GM21360 (cell line): ENCODE results near the gene RRP1B.
"Not testable (repeated sequence)": the region's sequence is repeated elsewhere in the genome, so short reads cannot be mapped to it uniquely, and the experiment has no call there.

Experiments
- ATAC-seq: cut with Tn5 transposase; IDR thresholded peaks from one replicate; pipeline ENCODE4 v1.9.1; 2021; ENCODE audit warnings: mild to moderate bottlenecking, moderate library complexity; ENCODE audit not compliant: unreplicated experiment

The RRP1B gene

GRCh38 chr21:43639470-43640353 is 19.6 kb upstream of the RRP1B start:
- no peak for ATAC-seq

DNA sequence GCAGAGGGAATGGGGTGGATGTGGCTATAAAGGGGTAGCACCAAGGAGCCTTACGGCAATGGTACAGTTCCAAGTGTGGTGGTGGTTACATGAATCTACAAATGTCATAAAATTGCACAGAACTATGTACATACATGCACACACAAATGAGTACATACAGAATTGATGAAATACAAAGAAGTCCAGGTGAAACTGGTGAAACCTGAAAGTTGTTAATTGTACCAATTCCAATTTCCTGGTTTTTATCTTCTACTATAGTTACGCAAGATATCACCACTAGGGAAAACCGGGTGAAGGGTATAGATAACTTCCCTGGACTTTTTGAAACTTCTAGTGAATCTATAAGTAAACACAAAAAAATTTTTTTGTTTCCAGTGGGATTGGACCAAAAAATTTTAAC is 19.0 kb upstream of the RRP1B start:
- ATAC-seq, result no peak

- ATAC-seq, result no peak
Observed at GRCh38 chr21:43643193-43643592, 16.2 kb upstream of the RRP1B start.

GRCh38 chr21:43644071-43644470 is 15.3 kb upstream of the RRP1B start:
- ATAC-seq, result no peak

GRCh38 chr21:43644609-43645008 is 14.8 kb upstream of the RRP1B start:
- no peak for ATAC-seq

- no peak for ATAC-seq
Observed at GRCh38 chr21:43645136-43645891, 14.0 kb upstream of the RRP1B start.

DNA sequence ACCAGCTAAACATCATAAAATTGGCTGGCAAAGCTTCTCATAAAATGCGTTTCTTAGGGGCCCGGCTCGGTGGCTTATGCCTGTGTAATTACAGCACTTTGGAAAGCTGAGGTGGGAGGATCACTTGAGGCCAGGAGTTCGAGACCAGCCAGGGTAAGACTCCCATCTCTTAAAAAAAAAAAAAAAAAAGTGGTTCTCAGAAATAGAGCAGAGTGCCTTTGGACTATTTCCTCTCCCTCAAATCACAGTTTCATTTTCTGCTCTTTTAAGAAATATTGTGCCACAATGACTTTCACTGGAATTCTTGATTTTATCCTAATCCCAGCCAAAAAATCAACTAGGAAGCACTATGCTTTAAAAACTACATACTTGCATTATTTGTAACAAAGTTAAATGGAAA is 13.4 kb upstream of the RRP1B start:
- ATAC-seq, result no peak

DNA sequence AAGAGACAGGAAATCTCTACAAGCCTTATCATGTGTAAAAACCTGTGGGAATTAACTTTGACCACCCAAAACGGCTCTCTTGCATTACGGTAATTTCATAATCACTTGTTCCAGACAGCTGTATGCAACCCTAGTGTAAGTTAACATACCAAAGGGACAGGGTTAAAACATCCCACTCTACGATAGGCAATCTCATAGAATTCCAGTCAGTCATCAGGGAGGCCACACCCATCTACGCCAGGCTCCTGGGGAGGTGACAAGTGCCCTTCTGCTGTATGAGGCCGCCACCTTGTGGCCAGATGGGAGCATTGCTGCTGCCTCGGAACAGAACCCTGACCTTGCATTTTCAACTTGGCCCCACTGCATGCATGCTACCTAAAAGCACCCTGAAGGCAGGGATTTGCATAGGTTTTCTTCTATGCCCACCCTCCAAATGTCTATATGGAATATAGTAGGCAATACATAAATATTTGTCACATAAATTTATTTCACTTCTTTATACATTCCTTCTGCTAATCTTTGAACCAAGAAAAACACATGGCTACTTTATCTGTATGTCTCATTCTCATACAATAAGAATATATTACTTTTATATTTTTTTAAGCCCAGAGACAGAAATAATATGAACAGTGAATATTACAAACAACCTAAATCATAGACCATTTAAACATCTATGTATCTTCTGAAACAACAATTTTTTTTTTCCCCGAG is 12.7 kb upstream of the RRP1B start:
- peak; percentile 79 for ATAC-seq

DNA sequence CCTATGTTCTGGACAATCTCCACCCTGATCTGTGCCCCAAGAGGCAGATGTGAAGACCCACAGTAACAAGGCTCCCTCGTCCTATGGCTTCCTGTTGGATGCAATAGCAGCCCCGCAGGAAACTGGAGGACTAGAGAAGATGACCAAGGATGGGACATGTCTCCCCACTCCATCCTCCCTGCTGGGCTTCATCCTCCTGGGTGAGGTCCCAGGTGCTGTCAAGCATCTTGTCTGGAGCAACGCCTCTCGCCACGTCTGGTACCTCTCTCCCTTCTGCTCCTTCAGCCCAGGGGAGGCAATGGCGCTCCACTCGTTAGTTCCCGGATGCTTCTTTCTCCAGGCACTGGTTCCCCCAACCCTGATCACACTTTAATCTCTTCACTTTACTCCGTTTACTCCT is 11.2 kb upstream of the RRP1B start:
- no peak for ATAC-seq

- ATAC-seq, result not testable (repeated sequence)
Observed at GRCh38 chr21:43651926-43652325, 7.4 kb upstream of the RRP1B start.

DNA sequence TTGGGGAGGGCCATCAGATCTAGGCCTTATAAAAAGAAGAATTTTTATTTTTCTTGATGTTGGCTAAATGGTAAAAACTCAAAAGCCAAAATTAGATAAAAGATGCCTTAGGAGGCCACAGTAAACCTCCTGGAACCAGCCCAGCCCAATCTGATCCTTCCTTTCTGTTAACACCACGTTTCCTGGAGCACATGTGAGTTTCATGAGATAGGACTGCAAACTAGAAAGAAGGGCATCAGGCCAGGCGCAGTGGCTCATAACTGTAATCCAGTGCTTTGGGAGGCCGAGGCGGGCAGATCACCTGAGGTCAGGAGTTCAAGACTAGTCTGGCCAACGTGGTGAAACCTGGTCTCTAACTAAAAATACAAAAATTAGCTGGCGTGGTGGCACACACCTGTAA is 6.7 kb upstream of the RRP1B start:
- ATAC-seq, result no peak

DNA sequence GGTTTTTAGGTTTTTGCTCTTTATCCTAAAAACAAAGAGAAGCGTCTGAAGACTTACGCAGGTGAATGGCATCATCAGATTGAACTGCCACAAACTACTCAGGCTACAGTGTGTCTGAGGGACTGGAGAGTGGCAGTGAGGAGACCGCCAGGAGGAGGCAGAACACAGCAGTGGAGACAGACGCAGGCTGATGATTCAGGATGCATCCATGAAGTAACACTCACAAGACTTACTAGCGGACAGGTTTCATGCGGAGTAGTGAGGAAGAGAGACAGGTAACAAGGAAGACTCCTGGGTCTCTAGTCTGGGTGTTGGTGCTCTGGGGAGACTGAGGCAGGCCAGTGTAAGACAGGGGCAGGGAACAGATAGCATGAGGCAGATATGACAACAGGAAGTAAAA is 5.7 kb upstream of the RRP1B start:
- ATAC-seq, result no peak

DNA sequence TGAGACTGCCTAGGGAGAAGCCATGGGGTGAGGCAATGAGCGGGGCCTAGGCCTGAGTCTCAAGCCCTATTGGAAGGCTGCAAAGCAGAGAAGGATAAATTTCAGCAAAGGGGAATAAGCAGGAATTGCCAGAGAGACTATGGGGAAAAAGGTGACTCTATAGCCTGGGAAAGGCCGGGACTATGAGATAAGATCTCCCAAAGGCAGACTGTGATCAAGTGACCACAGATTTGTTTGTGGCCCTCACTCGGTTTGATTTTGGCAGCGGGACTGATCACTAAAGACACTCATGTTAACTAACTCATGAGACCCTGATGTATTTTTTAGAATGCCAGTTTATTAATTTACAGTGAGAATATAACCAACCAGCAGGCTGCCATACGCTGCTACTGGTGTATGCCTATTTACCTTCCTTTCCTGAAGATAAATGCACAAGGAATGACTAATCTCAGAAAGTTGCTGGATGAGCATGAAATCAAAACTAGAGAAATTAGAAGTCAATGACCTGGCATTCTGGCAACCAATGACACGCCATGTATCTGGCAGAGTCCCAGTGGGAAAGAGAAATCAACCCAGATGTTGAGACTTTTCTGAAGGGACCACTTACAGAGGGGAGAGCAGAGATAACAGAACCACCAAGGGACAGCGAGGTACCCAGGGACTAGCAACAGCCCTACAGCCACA is 4.4 kb upstream of the RRP1B start:
- ATAC-seq, result no peak

DNA sequence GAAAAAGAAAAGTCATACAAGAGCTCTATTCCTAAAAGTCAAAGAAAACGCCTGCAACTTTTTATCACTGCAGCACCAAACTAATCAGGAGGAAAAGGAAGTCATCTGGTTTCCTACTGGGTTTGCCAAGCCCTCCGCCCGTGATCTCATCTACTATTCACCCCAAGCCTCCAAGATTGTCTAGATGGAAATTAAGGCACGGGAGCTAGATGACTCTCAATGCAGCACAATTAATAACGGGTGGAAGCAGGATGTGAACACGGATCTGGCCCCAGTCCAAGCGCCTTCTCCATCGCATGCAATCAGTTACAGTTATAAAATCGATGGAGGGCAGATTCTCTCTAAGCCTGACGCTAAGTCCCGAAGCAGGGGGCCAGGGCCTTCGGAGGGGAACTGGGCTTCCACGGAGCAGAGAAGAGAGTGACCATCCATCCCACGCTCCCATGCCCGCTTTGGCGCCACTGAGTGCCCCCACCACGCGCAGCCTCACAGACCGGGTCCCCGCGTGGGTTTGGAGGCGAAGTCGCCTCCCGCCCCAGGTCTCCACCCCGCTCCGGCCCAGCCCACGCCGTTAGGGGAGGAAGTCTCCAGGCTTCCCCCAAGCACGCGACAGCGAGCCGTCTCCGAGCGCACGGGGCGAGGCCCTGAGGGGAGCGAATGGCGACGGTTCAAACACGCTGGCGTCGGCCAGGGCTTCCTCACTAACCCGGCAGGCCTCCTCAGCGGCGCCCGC is 1.8 kb upstream of the RRP1B start:
- ATAC-seq, result no peak

- no peak for ATAC-seq
Observed at GRCh38 chr21:43658088-43658741, 1.1 kb upstream of the RRP1B start.

DNA sequence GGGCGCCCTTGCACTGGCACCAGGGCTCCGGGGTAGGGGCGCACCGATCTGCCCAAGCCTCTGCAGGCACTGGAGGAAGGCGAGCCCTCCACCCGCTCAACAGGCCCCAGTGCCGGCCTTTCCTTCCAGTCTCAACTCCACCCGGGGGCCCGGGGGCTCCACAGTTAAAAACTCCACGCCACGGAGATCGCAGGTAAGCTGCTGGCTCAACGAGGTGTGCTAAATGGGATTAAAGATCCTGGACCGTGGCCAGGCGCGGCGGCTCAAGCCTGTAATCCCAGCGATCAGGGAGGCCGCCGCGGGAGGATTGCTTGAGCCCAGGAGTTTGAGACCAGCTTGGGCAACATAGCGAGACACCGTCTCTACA is 608 bp upstream of the RRP1B start:
- no peak for ATAC-seq

GRCh38 chr21:43662286-43662685 is 2.9 kb downstream of the RRP1B start:
- ATAC-seq, result no peak

- no peak for ATAC-seq
Observed at GRCh38 chr21:43663033-43663432, 3.7 kb downstream of the RRP1B start.

DNA sequence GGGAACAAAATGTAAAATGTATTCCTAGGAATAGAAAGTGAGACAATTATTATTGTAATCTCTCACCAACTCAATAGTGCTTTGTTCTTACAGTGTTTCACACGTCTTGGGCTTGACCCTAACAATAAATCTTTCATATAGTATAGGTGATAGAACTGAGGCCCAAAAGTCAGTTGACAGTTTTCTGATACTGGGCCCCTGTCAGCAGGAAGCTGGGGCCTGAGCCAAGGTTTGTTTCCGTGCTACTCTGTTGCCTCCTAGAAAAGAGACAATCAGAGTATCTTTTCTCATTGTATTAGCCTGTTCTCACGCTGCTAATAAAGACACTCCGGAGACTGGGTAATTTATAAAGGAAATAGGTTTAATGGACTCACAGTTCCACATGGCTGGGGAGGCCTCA is 5.0 kb downstream of the RRP1B start:
- no peak for ATAC-seq

DNA sequence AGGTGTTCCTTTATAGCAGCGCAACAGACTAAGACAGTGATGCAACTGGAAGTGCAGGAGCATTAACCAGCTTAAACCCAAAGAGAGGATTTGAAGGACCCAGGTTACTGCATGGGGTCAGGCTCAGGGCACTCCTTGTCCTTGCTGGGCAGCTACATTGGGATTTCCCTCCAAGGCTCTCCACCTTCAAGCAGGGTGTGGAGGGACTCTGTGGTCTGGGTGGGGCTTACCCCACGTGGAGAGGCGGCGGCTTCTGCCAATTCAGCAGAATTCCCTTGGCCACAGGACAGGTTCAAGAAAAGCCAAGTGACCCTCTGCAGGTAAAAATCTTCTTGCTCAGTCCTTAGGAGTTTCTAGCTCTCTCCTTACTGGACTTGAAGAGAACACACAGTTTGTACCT is 6.5 kb downstream of the RRP1B start:
- ATAC-seq, result no peak
